Chondrocyte (in vitro differentiated cells): Measurements from ENCODE around the gene TMEM156. TPM values are rescaled to one million over a fixed set of nuclear protein-coding genes. Genes with fewer than 3 reads are reported as not detected.
A peak's percentile ranks its signal among the peaks of the same experiment; 100 is the strongest.
"Not testable (repeated sequence)": the region's sequence is repeated elsewhere in the genome, so short reads cannot be mapped to it uniquely, and the experiment has no call there.

ENCODE experiments used
- DNase-seq: peaks from one replicate; pipeline ENCODE4 v3.0.0; 2021; ENCODE audit warnings: mixed read lengths, low spot score
- H3K27ac Mint-ChIP-seq: one replicate; pipeline ENCODE4 v1.8.0; 2021; ENCODE audit warnings: mild to moderate bottlenecking, moderate library complexity, mixed read lengths; ENCODE audit not compliant: unreplicated experiment
- H3K27me3 Mint-ChIP-seq: 2 replicates; pipeline ENCODE4 v1.8.0; 2021; ENCODE audit warnings: low read depth, mixed read lengths
- H3K36me3 Mint-ChIP-seq: 2 replicates; pipeline ENCODE4 v1.8.0; 2021; ENCODE audit warnings: low read depth, mixed read lengths
- H3K4me1 Mint-ChIP-seq: 2 replicates; pipeline ENCODE4 v1.8.0; 2021; ENCODE audit warnings: low read depth, mild to moderate bottlenecking, mixed read lengths
- H3K4me3 Mint-ChIP-seq: one replicate; pipeline ENCODE4 v1.8.0; 2021; ENCODE audit warnings: mild to moderate bottlenecking, moderate library complexity, mixed read lengths; ENCODE audit not compliant: unreplicated experiment
- H3K9me3 Mint-ChIP-seq: 2 replicates; pipeline ENCODE4 v1.8.0; 2021; ENCODE audit warnings: low read depth, mixed read lengths
- CTCF ChIP-seq: fragments of 200-600 bp; sonication (generic); IDR thresholded peaks from 2 replicates; pipeline ENCODE4 v1.5.0; 2021; ENCODE audit warnings: antibody characterized with exemption, mild to moderate bottlenecking, moderate library complexity
- total RNA-seq: library from RNA; stranded (reverse); gene quantifications from 3 replicates; pipeline ENCODE4 v1.2.1, GENCODE V29; 2021

Gene TMEM156
- total RNA-seq, 1 donor from 2014 or later = 0.32 TPM

GRCh38 chr4:39037941-39038340 is 5.7 kb upstream of the TMEM156 start:
- DNase-seq = no peak
- peaks cover 43% of the 10 kb centered on the region for H3K4me1 Mint-ChIP-seq
- no peak for TF ChIP-seq CTCF
- H3K36me3 Mint-ChIP-seq = no peaks in the 10 kb centered on the region
- H3K9me3 Mint-ChIP-seq = no peaks in the 10 kb centered on the region
- H3K27me3 Mint-ChIP-seq = no peaks in the 10 kb centered on the region
- H3K27ac Mint-ChIP-seq = peak overlapping the region; percentile 98
- H3K4me3 Mint-ChIP-seq = no peak overlapping the region

DNA sequence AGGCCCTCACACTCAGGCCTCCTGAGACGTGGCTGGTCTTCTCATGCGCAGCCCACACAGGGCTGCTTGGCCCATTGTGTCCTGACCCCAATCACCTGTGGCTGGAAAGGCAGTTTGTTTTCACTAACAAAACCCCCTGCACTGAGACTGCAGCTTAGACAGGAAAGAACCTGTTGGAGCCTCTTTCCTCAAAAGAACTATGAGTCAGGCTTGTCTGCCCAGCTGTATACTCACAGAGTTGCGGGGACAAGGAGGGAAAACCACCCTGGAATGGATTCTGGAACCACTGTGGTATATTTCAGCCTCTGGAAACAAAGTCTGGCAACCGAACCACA is 5.2 kb upstream of the TMEM156 start:
- no peaks in the 10 kb centered on the region for H3K9me3 Mint-ChIP-seq
- H3K4me1 Mint-ChIP-seq = peaks cover 44% of the 10 kb centered on the region
- no peak for TF ChIP-seq CTCF
- DNase-seq = no peak
- H3K27me3 Mint-ChIP-seq = no peaks in the 10 kb centered on the region
- H3K27ac Mint-ChIP-seq = peak overlapping the region; percentile 98
- no peaks in the 10 kb centered on the region for H3K36me3 Mint-ChIP-seq
- H3K4me3 Mint-ChIP-seq = no peak overlapping the region

DNA sequence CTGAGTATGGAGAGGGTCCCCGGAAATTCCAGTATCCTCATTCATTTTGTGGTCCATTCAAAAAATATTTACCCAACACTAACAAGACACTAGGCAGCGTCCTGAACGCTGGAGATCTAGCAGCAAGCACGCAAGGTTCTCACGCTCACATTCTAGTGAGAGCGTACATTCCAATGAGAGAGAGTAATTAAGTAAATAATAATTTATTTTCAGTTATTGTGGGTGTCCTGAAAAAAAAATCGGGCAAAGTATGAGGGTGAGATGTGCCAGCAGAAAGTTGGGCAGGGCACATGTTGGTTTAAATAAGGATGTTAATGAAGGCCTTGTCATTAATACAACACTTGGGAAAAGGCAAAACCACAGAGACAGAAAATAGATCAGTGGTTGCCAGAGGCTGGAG is 4.0 kb upstream of the TMEM156 start:
- H3K4me1 Mint-ChIP-seq = peaks cover 45% of the 10 kb centered on the region
- H3K4me3 Mint-ChIP-seq = no peak overlapping the region
- no peak for DNase-seq
- peak overlapping the region; percentile 98 for H3K27ac Mint-ChIP-seq
- H3K9me3 Mint-ChIP-seq = no peaks in the 10 kb centered on the region
- no peak for TF ChIP-seq CTCF
- H3K27me3 Mint-ChIP-seq = no peaks in the 10 kb centered on the region
- no peaks in the 10 kb centered on the region for H3K36me3 Mint-ChIP-seq

DNA sequence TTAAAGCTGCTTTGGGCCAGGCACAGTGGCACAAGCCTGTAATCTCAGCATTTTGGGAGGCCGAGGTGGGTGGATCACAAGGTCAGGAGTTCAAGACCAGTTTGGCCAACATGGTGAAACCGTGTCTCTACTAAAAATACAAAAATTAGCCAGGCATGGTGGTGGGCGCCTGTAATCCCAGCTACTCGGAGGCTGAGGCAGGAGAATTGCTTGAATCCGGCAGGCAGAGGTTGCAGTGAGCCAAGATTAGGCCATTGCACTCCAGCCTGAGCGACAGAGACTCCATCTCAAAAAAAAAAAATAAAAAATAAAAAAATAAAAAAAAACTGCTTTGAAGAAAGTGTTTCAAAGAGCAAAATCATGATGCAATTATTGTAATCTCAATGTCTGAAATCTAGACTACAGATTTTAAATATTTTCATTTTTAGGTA is 604 bp downstream of the TMEM156 start:
- H3K4me1 Mint-ChIP-seq = peaks cover 32% of the 10 kb centered on the region
- not testable (repeated sequence) for H3K4me3 Mint-ChIP-seq, H3K36me3 Mint-ChIP-seq, DNase-seq, H3K27ac Mint-ChIP-seq, H3K27me3 Mint-ChIP-seq, H3K9me3 Mint-ChIP-seq

- no peaks in the 10 kb centered on the region for H3K36me3 Mint-ChIP-seq
- peak overlapping the region; percentile 42 for H3K27ac Mint-ChIP-seq
- H3K4me3 Mint-ChIP-seq = no peak overlapping the region
- no peak for DNase-seq
- TF ChIP-seq CTCF = no peak
- H3K9me3 Mint-ChIP-seq = no peaks in the 10 kb centered on the region
- H3K4me1 Mint-ChIP-seq = peaks cover 26% of the 10 kb centered on the region
- H3K27me3 Mint-ChIP-seq = no peaks in the 10 kb centered on the region
Measured at GRCh38 chr4:39030725-39031124, 1.5 kb downstream of the TMEM156 start.

GRCh38 chr4:39029752-39030694 is 2.2 kb downstream of the TMEM156 start:
- Mint-ChIP-seq H3K4me3 (no peak overlapping the region), H3K4me1 (peaks cover 28% of the 10 kb centered on the region), H3K9me3 (no peaks in the 10 kb centered on the region), H3K27ac (peak overlapping the region; percentile 42), H3K36me3 (no peaks in the 10 kb centered on the region), H3K27me3 (no peaks in the 10 kb centered on the region)
- DNase-seq = no peak
- TF ChIP-seq CTCF = no peak
